ENCODE measurements around the gene GARNL3. TPM values are rescaled to one million over a fixed set of nuclear protein-coding genes. Genes with fewer than 3 reads are reported as not detected.

Gene GARNL3
- total and polyA plus RNA-seq, 2 donors from 2014 or later = 2.6 to 10.2 TPM

- no peaks in the 10 kb centered on the region for H3K27me3 ChIP-seq (ENCODE audit: control insufficient read depth, insufficient read depth, low read length)
- TF ChIP-seq, protein P1, sequence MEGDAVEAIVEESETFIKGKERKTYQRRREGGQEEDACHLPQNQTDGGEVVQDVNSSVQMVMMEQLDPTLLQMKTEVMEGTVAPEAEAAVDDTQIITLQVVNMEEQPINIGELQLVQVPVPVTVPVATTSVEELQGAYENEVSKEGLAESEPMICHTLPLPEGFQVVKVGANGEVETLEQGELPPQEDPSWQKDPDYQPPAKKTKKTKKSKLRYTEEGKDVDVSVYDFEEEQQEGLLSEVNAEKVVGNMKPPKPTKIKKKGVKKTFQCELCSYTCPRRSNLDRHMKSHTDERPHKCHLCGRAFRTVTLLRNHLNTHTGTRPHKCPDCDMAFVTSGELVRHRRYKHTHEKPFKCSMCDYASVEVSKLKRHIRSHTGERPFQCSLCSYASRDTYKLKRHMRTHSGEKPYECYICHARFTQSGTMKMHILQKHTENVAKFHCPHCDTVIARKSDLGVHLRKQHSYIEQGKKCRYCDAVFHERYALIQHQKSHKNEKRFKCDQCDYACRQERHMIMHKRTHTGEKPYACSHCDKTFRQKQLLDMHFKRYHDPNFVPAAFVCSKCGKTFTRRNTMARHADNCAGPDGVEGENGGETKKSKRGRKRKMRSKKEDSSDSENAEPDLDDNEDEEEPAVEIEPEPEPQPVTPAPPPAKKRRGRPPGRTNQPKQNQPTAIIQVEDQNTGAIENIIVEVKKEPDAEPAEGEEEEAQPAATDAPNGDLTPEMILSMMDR (IDR thresholded peaks at IDR 0.05; ENCODE audit: borderline replicate concordance, extremely low read depth, insufficient read depth) = no peak
- no peaks in the 10 kb centered on the region for H3K9me3 ChIP-seq (ENCODE audit: control insufficient read depth in 2 of 3, insufficient read depth in 1 of 3, low read length in 3 of 3)
- FAIRE-seq (no peak), DNase-seq (peak in 2 of 5 donors; percentile 16 to 29)
- H3K36me3 ChIP-seq (ENCODE audit: control insufficient read depth in 2 of 3, insufficient read depth in 3 of 3, low read length in 3 of 3) = peaks cover 0 to 8% (median 0%) of the 10 kb centered on the region in 3 donors
- H3K4me3 ChIP-seq (ENCODE audit: low read length in 3 of 3) = no peak overlapping the region
- intact Hi-C loops (cut with DNase I) = no loop called here
- no peaks in the 10 kb centered on the region for H3K4me1 ChIP-seq (ENCODE audit: control insufficient read depth in 2 of 3, insufficient read depth in 2 of 3, low read depth in 1 of 3, low read length in 3 of 3)
- no peak overlapping the region for H3K27ac ChIP-seq (ENCODE audit: low read depth in 2 of 2, low read length in 2 of 2)
- H3K9ac ChIP-seq (ENCODE audit: low read length in 3 of 3) = no peak overlapping the region
These were observed 81.0 kb downstream of the GARNL3 start for GRCh38 chr9:127345566-127345965.

- FAIRE-seq = no peak
- no peak overlapping the region for H3K9ac ChIP-seq (ENCODE audit: low read length in 3 of 3)
- H3K9me3 ChIP-seq (ENCODE audit: control insufficient read depth in 2 of 3, insufficient read depth in 1 of 3, low read length in 3 of 3) = no peaks in the 10 kb centered on the region
- no peak overlapping the region for H3K4me3 ChIP-seq (ENCODE audit: low read length in 3 of 3)
- intact Hi-C loops (cut with DNase I) = no loop called here
- H3K36me3 ChIP-seq (ENCODE audit: control insufficient read depth in 2 of 3, insufficient read depth in 3 of 3, low read length in 3 of 3) = peaks cover 0 to 8% (median 0%) of the 10 kb centered on the region in 3 donors
- TF ChIP-seq, protein P1 (IDR thresholded peaks at IDR 0.05; ENCODE audit: borderline replicate concordance, extremely low read depth, insufficient read depth) = no peak
- H3K27me3 ChIP-seq (ENCODE audit: control insufficient read depth, insufficient read depth, low read length) = no peaks in the 10 kb centered on the region
- H3K27ac ChIP-seq (ENCODE audit: low read depth in 2 of 2, low read length in 2 of 2) = no peak overlapping the region
- no peaks in the 10 kb centered on the region for H3K4me1 ChIP-seq (ENCODE audit: control insufficient read depth in 2 of 3, insufficient read depth in 2 of 3, low read depth in 1 of 3, low read length in 3 of 3)
- no peak for DNase-seq
These were observed 82.0 kb downstream of the GARNL3 start for GRCh38 chr9:127346584-127346983.

- FAIRE-seq (no peak), DNase-seq (peak in 2 of 5 donors; percentile 28 to 30)
- Histone ChIP-seq H3K9ac (ENCODE audit: low read length in 3 of 3) (no peak overlapping the region), H3K4me1 (ENCODE audit: control insufficient read depth in 2 of 3, insufficient read depth in 2 of 3, low read depth in 1 of 3, low read length in 3 of 3) (no peaks in the 10 kb centered on the region), H3K4me3 (ENCODE audit: low read length in 3 of 3) (no peak overlapping the region), H3K9me3 (ENCODE audit: control insufficient read depth in 2 of 3, insufficient read depth in 1 of 3, low read length in 3 of 3) (no peaks in the 10 kb centered on the region), H3K27me3 (ENCODE audit: control insufficient read depth, insufficient read depth, low read length) (no peaks in the 10 kb centered on the region), H3K27ac (ENCODE audit: low read depth in 2 of 2, low read length in 2 of 2) (no peak overlapping the region), H3K36me3 (ENCODE audit: control insufficient read depth in 2 of 3, insufficient read depth in 3 of 3, low read length in 3 of 3) (peaks cover 0 to 4% (median 0%) of the 10 kb centered on the region in 3 donors)
- TF ChIP-seq, protein P1 (IDR thresholded peaks at IDR 0.05; ENCODE audit: borderline replicate concordance, extremely low read depth, insufficient read depth) = peak; percentile 45
- intact Hi-C loops (cut with DNase I) = no loop called here
These were observed 83.5 kb downstream of the GARNL3 start for GRCh38 chr9:127347831-127348776.
